ENCODE data around the gene RABGAP1.

Gene RABGAP1

DNA sequence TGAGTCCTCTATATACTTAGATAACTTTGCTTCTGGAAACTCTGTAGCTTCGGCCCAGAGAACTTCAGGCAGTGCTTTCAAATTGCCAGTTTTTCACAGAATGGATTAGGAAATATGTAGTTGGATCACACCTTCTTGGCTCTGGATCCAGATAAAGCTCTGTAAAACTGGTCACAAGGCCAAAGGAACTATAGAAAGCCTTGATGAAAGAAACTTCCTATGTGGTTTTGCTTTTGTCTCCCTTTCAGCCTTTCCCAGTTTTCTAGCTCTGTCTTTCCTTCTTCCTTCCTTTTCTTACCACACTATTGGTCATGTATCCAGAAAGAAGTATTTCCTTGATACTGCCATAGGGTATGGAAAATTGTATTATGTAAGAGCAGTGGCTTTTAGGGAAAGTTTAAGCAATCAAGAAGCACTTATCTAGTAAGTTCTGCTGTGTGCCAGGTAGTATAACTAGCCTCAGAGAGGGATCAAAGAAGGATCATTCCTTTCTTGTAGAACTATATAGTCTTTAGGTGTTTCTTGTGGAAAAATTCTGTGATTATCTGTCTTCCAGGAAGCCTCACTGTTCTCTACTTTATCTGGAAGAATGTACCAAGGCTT is 98.9 kb downstream of the RABGAP1 start:
- Histone ChIP-seq H3K4me1 (ENCODE audit: control insufficient read depth, low read depth, low read length) (no peaks in the 10 kb centered on the region), H3K4me3 (ENCODE audit: low read length) (no peak overlapping the region), H3K36me3 (ENCODE audit: control insufficient read depth, low read depth, low read length) (peaks cover 6% of the 10 kb centered on the region), H3K9ac (ENCODE audit: low read length) (no peak overlapping the region), H3K9me3 (ENCODE audit: control insufficient read depth, low read depth, low read length) (no peaks in the 10 kb centered on the region), H3K27ac (ENCODE audit: low read length) (no peak overlapping the region), H3K27me3 (ENCODE audit: control insufficient read depth, insufficient read depth, low read length) (no peaks in the 10 kb centered on the region)

DNA sequence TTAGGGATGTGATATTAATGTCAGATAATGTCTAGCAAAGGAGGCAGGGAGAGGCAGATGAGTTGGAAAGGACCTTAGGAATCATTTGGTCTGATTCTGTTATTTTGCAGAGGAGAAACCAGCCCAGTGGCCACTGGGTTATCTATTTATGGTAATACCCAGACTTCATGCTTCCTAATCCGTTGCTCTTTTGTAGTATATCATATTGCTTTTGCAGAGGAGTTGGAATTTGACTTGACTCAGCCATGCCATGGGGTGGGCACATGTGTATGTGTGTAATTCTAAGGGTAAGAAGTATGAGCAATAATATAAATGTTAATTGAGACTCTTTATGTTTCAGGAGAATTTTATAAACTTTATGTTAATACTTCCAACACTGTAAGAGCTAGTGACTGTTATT is 100.0 kb downstream of the RABGAP1 start:
- no peaks in the 10 kb centered on the region for H3K4me1 ChIP-seq (ENCODE audit: control insufficient read depth, low read depth, low read length)
- H3K36me3 ChIP-seq (ENCODE audit: control insufficient read depth, low read depth, low read length): no peaks in the 10 kb centered on the region
- no peak overlapping the region for H3K4me3 ChIP-seq (ENCODE audit: low read length)
- H3K27me3 ChIP-seq (ENCODE audit: control insufficient read depth, insufficient read depth, low read length): no peaks in the 10 kb centered on the region
- no peak overlapping the region for H3K9ac ChIP-seq (ENCODE audit: low read length)
- no peaks in the 10 kb centered on the region for H3K9me3 ChIP-seq (ENCODE audit: control insufficient read depth, low read depth, low read length)
- H3K27ac ChIP-seq (ENCODE audit: low read length): no peak overlapping the region

DNA sequence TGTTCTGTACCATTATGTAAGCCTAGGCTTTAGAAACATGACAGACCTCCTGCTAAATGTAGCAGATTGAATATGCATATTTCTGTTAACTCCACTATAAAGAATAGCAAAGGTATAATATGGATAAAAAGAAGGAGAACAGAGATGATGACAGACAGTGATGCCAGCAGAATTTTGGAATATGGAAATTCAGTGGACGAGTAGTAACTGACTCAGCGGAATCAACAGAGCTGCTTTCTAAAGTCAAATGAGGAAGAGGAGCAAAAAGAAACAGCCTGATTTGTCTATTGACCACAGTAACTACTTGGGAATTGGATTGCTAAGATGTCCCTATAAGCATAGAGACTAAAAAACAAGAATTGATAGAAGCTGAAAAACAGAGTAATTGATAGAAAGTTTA is 100.7 kb downstream of the RABGAP1 start:
- no peaks in the 10 kb centered on the region for H3K27me3 ChIP-seq (ENCODE audit: control insufficient read depth, insufficient read depth, low read length)
- H3K27ac ChIP-seq (ENCODE audit: low read length): no peak overlapping the region
- H3K9ac ChIP-seq (ENCODE audit: low read length): no peak overlapping the region
- no peaks in the 10 kb centered on the region for H3K36me3 ChIP-seq (ENCODE audit: control insufficient read depth, low read depth, low read length)
- no peak overlapping the region for H3K4me3 ChIP-seq (ENCODE audit: low read length)
- no peaks in the 10 kb centered on the region for H3K4me1 ChIP-seq (ENCODE audit: control insufficient read depth, low read depth, low read length)
- H3K9me3 ChIP-seq (ENCODE audit: control insufficient read depth, low read depth, low read length): no peaks in the 10 kb centered on the region

DNA sequence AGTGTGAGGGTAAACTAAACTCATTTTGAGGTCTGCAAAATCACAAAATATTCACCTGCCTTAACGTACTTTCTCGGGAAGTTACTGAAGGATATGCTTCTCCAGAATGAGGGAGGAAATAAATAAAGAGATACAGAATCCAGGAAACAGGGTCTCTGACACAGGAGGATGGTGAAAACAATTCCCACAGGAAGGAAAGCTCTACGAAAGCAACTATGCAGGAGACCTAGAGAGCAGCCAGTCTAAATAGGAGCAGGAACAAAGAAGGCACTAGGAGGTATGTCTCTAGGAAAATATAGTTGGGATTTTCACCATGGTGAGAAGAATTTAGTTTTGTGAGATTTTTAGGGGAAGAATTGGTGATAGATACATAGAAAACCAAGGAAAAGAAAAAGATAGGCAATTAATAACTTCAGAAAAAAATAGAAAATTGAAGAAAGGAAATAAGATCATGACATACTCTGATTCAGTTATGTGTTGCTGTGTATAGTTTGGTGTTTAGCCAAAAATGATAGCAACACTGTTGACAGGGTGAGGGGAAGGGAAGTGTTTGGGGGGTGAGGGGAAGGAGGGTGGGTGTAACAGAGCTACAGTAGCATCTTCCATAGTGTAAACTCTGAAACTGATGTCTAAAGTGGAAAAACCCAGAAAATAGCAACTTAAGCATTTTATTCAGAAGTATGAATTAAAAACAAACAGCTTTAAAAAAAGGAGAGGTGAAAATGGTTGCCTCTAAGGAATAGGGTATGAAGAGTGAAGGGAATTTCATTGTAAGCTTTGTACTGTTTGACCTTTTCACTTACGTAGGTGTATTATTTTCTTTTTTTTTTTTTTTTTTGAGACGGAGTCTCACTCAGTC is 102.5 kb downstream of the RABGAP1 start:
- H3K9me3 ChIP-seq (ENCODE audit: control insufficient read depth, low read depth, low read length): no peaks in the 10 kb centered on the region
- H3K9ac ChIP-seq (ENCODE audit: low read length): no peak overlapping the region
- H3K4me1 ChIP-seq (ENCODE audit: control insufficient read depth, low read depth, low read length): no peaks in the 10 kb centered on the region
- no peak overlapping the region for H3K27ac ChIP-seq (ENCODE audit: low read length)
- H3K27me3 ChIP-seq (ENCODE audit: control insufficient read depth, insufficient read depth, low read length): no peaks in the 10 kb centered on the region
- no peaks in the 10 kb centered on the region for H3K36me3 ChIP-seq (ENCODE audit: control insufficient read depth, low read depth, low read length)
- H3K4me3 ChIP-seq (ENCODE audit: low read length): no peak overlapping the region

DNA sequence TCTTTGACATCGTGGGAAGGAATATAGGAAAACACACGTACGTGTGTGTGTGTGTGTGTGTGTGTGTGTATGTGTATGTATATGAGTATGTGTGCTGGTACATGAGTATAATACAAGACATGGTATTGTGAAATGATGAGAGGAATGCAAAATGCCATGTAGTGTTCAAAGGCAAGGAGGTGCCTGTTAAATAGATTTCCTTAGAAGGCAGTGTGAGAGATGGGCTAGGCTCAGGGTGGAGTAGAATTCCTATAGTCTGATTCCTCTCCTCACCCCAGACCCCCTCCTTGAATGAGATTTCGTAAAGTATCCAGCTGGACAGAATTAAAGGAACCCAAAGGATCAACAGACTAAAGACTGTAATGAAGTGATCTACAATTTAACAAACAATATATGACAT is 103.8 kb downstream of the RABGAP1 start:
- Histone ChIP-seq H3K9me3 (ENCODE audit: control insufficient read depth, low read depth, low read length) (no peaks in the 10 kb centered on the region), H3K27ac (ENCODE audit: low read length) (no peak overlapping the region), H3K36me3 (ENCODE audit: control insufficient read depth, low read depth, low read length) (peaks cover 11% of the 10 kb centered on the region), H3K4me1 (ENCODE audit: control insufficient read depth, low read depth, low read length) (no peaks in the 10 kb centered on the region), H3K27me3 (ENCODE audit: control insufficient read depth, insufficient read depth, low read length) (no peaks in the 10 kb centered on the region), H3K4me3 (ENCODE audit: low read length) (no peak overlapping the region), H3K9ac (ENCODE audit: low read length) (no peak overlapping the region)

DNA sequence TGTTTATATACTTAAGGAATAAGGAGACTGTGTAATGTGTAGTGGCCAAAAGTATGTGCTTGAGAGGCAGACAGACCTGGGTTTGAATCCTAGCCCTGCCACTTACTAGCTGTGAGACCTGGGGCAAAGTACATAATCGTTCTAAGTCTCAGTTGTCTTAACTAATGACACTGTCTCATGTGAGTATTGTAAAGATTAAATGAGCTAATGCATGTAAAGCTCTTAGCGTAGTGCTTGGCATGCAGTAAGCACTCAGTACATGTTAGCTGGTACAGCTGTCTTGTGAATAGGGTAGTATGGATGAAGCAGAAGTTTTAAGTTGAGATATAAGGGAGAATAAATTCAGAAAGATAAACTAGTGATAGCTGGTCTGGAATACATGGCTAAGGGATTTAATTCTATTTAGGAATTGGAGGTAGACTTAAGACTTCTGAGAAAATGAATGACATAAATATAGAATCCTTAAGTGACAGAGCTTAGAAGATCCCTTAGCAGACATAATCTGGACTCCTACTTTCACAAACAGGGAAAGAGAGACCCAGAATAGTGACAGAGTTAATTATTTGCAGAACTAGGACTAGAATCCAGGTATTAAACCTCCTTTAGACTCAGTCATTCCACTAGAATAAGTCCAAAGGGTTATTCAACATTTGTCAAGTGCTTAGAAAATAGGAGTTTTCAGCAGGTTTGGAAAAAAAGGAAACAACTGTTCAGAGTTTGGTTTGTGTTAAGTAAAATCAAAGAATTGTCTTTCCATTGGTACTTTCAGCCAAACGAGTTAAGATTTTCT is 105.8 kb downstream of the RABGAP1 start:
- peaks cover 11% of the 10 kb centered on the region for H3K36me3 ChIP-seq (ENCODE audit: control insufficient read depth, low read depth, low read length)
- H3K4me1 ChIP-seq (ENCODE audit: control insufficient read depth, low read depth, low read length): no peaks in the 10 kb centered on the region
- H3K9me3 ChIP-seq (ENCODE audit: control insufficient read depth, low read depth, low read length): no peaks in the 10 kb centered on the region
- no peak overlapping the region for H3K27ac ChIP-seq (ENCODE audit: low read length)
- no peak overlapping the region for H3K4me3 ChIP-seq (ENCODE audit: low read length)
- H3K9ac ChIP-seq (ENCODE audit: low read length): no peak overlapping the region
- no peaks in the 10 kb centered on the region for H3K27me3 ChIP-seq (ENCODE audit: control insufficient read depth, insufficient read depth, low read length)

DNA sequence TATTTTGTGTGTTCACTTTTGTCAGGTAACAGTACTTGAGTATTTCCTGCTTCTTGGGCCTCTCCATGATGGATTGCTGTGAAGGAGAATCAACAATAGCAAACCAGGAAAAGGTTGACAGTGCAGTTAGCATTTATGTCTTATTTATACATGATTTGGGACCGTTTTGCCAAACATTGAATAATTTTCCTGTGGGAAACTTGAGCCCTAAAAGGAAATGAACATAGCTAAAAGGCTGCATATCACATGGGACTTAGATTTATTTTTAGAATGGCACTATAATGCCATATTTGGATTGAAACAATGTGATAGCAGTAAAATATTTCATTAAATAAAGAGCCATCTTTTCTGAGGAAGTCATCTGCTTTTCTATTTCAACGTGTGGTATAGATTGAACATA is 107.9 kb downstream of the RABGAP1 start:
- no peak overlapping the region for H3K9ac ChIP-seq (ENCODE audit: low read length)
- H3K27ac ChIP-seq (ENCODE audit: low read length): no peak overlapping the region
- no peaks in the 10 kb centered on the region for H3K27me3 ChIP-seq (ENCODE audit: control insufficient read depth, insufficient read depth, low read length)
- H3K4me3 ChIP-seq (ENCODE audit: low read length): no peak overlapping the region
- peaks cover 12% of the 10 kb centered on the region for H3K36me3 ChIP-seq (ENCODE audit: control insufficient read depth, low read depth, low read length)
- no peaks in the 10 kb centered on the region for H3K9me3 ChIP-seq (ENCODE audit: control insufficient read depth, low read depth, low read length)
- no peaks in the 10 kb centered on the region for H3K4me1 ChIP-seq (ENCODE audit: control insufficient read depth, low read depth, low read length)

DNA sequence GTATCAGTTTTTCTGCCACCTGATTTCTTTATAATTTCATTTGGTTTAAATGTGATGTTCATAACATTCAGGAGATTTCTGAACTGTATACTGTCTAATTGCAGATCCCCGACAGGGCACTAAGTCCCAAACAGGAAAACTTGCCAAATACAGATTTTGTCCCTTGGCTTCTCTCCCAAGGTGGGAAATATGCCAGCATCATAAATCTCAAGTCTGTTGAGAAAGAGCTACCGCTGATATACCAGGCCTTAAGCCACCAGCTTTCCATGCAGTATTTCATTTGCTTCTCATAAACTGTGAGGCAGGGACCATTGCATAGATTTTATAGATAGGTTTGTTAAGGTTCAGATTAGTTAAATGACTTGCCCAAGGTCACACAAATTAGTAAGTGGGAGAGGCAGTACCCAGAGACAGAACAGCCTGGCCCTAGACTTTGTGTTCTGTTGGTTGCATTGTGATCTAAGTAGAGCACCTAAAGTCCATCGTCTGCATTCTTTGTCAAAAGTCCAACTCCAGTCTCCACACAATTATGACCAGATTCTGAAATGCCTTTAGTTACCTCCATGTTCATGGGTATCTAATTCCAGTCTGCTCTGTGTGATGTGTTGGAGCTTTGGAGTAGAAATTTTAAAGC is 108.9 kb downstream of the RABGAP1 start:
- H3K27me3 ChIP-seq (ENCODE audit: control insufficient read depth, insufficient read depth, low read length): no peaks in the 10 kb centered on the region
- H3K9ac ChIP-seq (ENCODE audit: low read length): no peak overlapping the region
- H3K36me3 ChIP-seq (ENCODE audit: control insufficient read depth, low read depth, low read length): peaks cover 18% of the 10 kb centered on the region
- no peak overlapping the region for H3K27ac ChIP-seq (ENCODE audit: low read length)
- no peaks in the 10 kb centered on the region for H3K9me3 ChIP-seq (ENCODE audit: control insufficient read depth, low read depth, low read length)
- no peaks in the 10 kb centered on the region for H3K4me1 ChIP-seq (ENCODE audit: control insufficient read depth, low read depth, low read length)
- H3K4me3 ChIP-seq (ENCODE audit: low read length): no peak overlapping the region

DNA sequence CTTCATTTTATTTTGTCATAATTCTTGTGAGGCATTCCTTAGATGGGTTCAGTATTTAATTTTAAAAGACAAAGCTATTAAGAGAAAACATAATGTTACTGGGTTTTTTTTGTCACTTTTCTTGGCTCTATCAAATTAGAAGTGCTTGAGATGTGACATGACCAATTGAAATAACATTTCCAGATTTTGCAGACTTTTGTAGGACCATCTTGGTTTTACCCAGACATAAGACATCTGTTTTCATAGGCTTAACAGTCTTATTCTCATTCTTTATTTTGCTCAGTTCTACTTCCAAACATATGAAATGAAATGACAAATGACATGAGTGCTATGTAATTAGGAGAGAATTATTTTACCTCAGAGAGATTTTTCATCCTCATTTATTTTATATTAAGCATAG is 112.2 kb downstream of the RABGAP1 start:
- H3K4me3 ChIP-seq (ENCODE audit: low read length): no peak overlapping the region
- no peaks in the 10 kb centered on the region for H3K27me3 ChIP-seq (ENCODE audit: control insufficient read depth, insufficient read depth, low read length)
- H3K4me1 ChIP-seq (ENCODE audit: control insufficient read depth, low read depth, low read length): no peaks in the 10 kb centered on the region
- H3K36me3 ChIP-seq (ENCODE audit: control insufficient read depth, low read depth, low read length): peaks cover 22% of the 10 kb centered on the region
- H3K9me3 ChIP-seq (ENCODE audit: control insufficient read depth, low read depth, low read length): no peaks in the 10 kb centered on the region
- H3K9ac ChIP-seq (ENCODE audit: low read length): no peak overlapping the region
- no peak overlapping the region for H3K27ac ChIP-seq (ENCODE audit: low read length)

DNA sequence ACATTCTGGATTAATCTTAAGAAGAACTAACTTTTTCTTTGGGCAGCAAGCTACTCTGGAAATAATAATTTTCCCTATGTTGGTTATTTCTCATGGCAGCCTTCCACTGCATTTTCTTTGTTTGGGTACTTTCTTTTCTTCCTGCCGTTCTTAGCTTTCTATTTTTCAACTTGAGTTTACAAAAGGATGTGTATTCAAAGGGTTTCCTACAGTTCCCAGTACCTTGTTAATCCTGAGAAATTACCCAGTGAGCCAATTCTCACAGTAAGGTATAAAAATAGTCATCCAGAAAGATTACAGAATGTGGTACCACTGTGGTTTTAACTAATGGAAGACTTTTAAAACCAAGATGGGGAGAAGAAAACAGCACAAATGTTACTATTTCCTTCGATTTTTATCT is 112.9 kb downstream of the RABGAP1 start:
- Histone ChIP-seq H3K4me3 (ENCODE audit: low read length) (no peak overlapping the region), H3K4me1 (ENCODE audit: control insufficient read depth, low read depth, low read length) (no peaks in the 10 kb centered on the region), H3K9me3 (ENCODE audit: control insufficient read depth, low read depth, low read length) (no peaks in the 10 kb centered on the region), H3K27me3 (ENCODE audit: control insufficient read depth, insufficient read depth, low read length) (no peaks in the 10 kb centered on the region), H3K27ac (ENCODE audit: low read length) (no peak overlapping the region), H3K36me3 (ENCODE audit: control insufficient read depth, low read depth, low read length) (peaks cover 19% of the 10 kb centered on the region), H3K9ac (ENCODE audit: low read length) (no peak overlapping the region)

DNA sequence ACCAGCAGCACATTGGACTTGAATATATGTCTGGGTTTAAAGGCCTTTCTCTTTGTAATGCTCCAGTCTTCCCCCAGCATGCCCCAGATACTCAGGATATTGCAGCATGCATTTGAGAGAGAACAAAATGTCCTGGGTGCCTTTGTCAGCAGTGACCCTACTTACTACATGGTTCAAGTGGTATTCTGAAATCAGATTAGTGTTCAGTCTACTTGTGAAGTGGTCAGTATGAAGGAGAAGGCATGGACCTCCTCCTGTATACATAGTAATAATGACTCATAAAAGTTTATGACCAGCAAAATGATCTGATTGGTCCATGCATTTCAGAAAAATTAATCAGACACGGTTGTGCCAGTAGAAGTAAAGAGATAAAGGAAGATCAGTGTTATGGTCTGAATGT is 118.0 kb downstream of the RABGAP1 start:
- H3K36me3 ChIP-seq (ENCODE audit: control insufficient read depth, low read depth, low read length): peaks cover 10% of the 10 kb centered on the region
- no peak overlapping the region for H3K27ac ChIP-seq (ENCODE audit: low read length)
- H3K9me3 ChIP-seq (ENCODE audit: control insufficient read depth, low read depth, low read length): no peaks in the 10 kb centered on the region
- no peaks in the 10 kb centered on the region for H3K27me3 ChIP-seq (ENCODE audit: control insufficient read depth, insufficient read depth, low read length)
- no peaks in the 10 kb centered on the region for H3K4me1 ChIP-seq (ENCODE audit: control insufficient read depth, low read depth, low read length)
- no peak overlapping the region for H3K4me3 ChIP-seq (ENCODE audit: low read length)
- no peak overlapping the region for H3K9ac ChIP-seq (ENCODE audit: low read length)

All from iPS-18a (cell line).